Prostate gland (tissue), 2 donors: Measurements from ENCODE around the gene KLF18.

ENCODE experiments used
- POLR2A ChIP-seq: fragments of 450-650 bp; IDR thresholded peaks from one replicate; pipeline ENCODE4 v1.6.1; 2016; ENCODE audit warnings: antibody characterized with exemption, mild to moderate bottlenecking
- POLR2AphosphoS5 ChIP-seq: sonication (generic); formaldehyde crosslinking; IDR thresholded peaks from one replicate; pipeline ENCODE4 v1.6.1; 2017; ENCODE audit warnings: antibody characterized with exemption
- TF ChIP-seq, protein P1 (sequence below), 4 experiments: fragments of 200-600 bp in 2 of 4; fragments of 450-650 bp in 2 of 4; sonication (generic) in 2 of 4; IDR thresholded peaks; 1 replicate in 3 of 4; 2 replicates in 1 of 4; pipeline ENCODE4 v1.5.1; 2016 to 2019; ENCODE audit warnings: antibody characterized with exemption in 4 of 4, mild to moderate bottlenecking in 2 of 4, moderate library complexity in 2 of 4

GRCh38 chr1:44144962-44145756, 3.7 kb upstream of the KLF18 start:
- TF ChIP-seq POLR2AphosphoS5 (no peak), POLR2A (no peak)
- TF ChIP-seq, protein P1, sequence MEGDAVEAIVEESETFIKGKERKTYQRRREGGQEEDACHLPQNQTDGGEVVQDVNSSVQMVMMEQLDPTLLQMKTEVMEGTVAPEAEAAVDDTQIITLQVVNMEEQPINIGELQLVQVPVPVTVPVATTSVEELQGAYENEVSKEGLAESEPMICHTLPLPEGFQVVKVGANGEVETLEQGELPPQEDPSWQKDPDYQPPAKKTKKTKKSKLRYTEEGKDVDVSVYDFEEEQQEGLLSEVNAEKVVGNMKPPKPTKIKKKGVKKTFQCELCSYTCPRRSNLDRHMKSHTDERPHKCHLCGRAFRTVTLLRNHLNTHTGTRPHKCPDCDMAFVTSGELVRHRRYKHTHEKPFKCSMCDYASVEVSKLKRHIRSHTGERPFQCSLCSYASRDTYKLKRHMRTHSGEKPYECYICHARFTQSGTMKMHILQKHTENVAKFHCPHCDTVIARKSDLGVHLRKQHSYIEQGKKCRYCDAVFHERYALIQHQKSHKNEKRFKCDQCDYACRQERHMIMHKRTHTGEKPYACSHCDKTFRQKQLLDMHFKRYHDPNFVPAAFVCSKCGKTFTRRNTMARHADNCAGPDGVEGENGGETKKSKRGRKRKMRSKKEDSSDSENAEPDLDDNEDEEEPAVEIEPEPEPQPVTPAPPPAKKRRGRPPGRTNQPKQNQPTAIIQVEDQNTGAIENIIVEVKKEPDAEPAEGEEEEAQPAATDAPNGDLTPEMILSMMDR (IDR thresholded peaks at IDR 0.05), result no peak
